Transverse colon (tissue), 4 donors: ENCODE results near the gene NCAN. TPM values are rescaled to one million over a fixed set of nuclear protein-coding genes. Genes with fewer than 3 reads are reported as not detected.

Experiments
- DNase-seq: peaks from one replicate; pipeline ENCODE4 v3.0.0-alpha.2; 2019
- H3K27ac ChIP-seq, 4 donors: fragments of 200-600 bp; sonication (generic); 2 replicates each; pipeline ENCODE4 v1.5.1; 2016 to 2018; ENCODE audit warnings: inconsistent platforms in 4 of 4
- H3K27me3 ChIP-seq: fragments of 200-600 bp; sonication (generic); 2 replicates; pipeline ENCODE4 v1.5.1; 2017; ENCODE audit warnings: inconsistent platforms
- H3K36me3 ChIP-seq, 4 donors: fragments of 200-600 bp; sonication (generic); 2 replicates each; pipeline ENCODE4 v1.5.1; 2017 to 2019; ENCODE audit warnings: inconsistent platforms in 4 of 4
- H3K4me1 ChIP-seq, 4 donors: fragments of 200-600 bp; sonication (generic); 2 replicates each; pipeline ENCODE4 v1.5.1; 2017 to 2020; ENCODE audit warnings: inconsistent platforms in 4 of 4
- H3K4me3 ChIP-seq, 4 donors: fragments of 200-600 bp; sonication (generic); 1 replicate in 1 of 4; 2 replicates in 3 of 4; pipeline versions ENCODE4 v1.5.1 to v1.6.1; 2017 to 2019; ENCODE audit warnings: inconsistent platforms in 4 of 4
- H3K9me3 ChIP-seq, 2 donors: fragments of 200-600 bp; sonication (generic); 2 replicates each; pipeline ENCODE4 v1.5.1; 2017 to 2019; ENCODE audit warnings: inconsistent platforms in 2 of 2
- EP300 ChIP-seq: sonication (generic); formaldehyde crosslinking; IDR thresholded peaks from one replicate; pipeline ENCODE4 v1.6.1; 2017; ENCODE audit warnings: antibody characterized with exemption, low read depth
- POLR2A ChIP-seq: fragments of 450-650 bp; IDR thresholded peaks from one replicate; pipeline ENCODE4 v1.6.1; 2016; ENCODE audit warnings: antibody characterized with exemption, mild to moderate bottlenecking, moderate library complexity
- POLR2AphosphoS5 ChIP-seq, 3 donors: sonication (generic); formaldehyde crosslinking; IDR thresholded peaks; one replicate each; pipeline ENCODE4 v1.6.1; 2016; ENCODE audit warnings: antibody characterized with exemption in 3 of 3
- WGBS, 2 donors: methylation state at CpG; one replicate each; pipeline ENCODE4 v1.1.5; 2018; ENCODE audit warnings: low coverage in 1 of 2; 5-methylcytosine and 5-hydroxymethylcytosine counted together
- in situ Hi-C, 4 donors: fragments of 200-750 bp; cut with MboI; loops; one replicate each; pipeline versions ENCODE4 v1.15.0 to v1.15.1; 2017; ENCODE audit warnings: low sequenced_read_pairs in 3 of 4, low pct_ligation_motif_present in 1 of 4, low pct_unique_long_range_greater_than_20kb in 1 of 4
- intact Hi-C: fragments of 100-400 bp; cut with DNase I; formaldehyde crosslinking; loops from one replicate; pipeline ENCODE4 v1.15.1; 2023; ENCODE audit warnings: low total_unique reads
- total RNA-seq, 4 donors: library from RNA; depleted of rRNA; stranded (reverse); fragments of >200 nt; gene quantifications; one replicate each; pipeline ENCODE4 v1.1.0, GENCODE V29; 2016
- TF ChIP-seq, protein P1 (sequence below), 5 experiments: fragments of 200-600 bp in 3 of 5; fragments of 450-650 bp in 2 of 5; sonication (generic) in 3 of 5; IDR thresholded peaks; 1 replicate in 2 of 5; 2 replicates in 3 of 5; pipeline ENCODE4 v1.5.1; 2016 to 2017; ENCODE audit warnings: antibody characterized with exemption in 5 of 5, inconsistent platforms in 3 of 5, mild to moderate bottlenecking in 2 of 5, moderate library complexity in 1 of 5

The NCAN gene
- under 1 TPM in 1 of 4 donors, not detected in 3; 0.16 TPM for total RNA-seq

DNA sequence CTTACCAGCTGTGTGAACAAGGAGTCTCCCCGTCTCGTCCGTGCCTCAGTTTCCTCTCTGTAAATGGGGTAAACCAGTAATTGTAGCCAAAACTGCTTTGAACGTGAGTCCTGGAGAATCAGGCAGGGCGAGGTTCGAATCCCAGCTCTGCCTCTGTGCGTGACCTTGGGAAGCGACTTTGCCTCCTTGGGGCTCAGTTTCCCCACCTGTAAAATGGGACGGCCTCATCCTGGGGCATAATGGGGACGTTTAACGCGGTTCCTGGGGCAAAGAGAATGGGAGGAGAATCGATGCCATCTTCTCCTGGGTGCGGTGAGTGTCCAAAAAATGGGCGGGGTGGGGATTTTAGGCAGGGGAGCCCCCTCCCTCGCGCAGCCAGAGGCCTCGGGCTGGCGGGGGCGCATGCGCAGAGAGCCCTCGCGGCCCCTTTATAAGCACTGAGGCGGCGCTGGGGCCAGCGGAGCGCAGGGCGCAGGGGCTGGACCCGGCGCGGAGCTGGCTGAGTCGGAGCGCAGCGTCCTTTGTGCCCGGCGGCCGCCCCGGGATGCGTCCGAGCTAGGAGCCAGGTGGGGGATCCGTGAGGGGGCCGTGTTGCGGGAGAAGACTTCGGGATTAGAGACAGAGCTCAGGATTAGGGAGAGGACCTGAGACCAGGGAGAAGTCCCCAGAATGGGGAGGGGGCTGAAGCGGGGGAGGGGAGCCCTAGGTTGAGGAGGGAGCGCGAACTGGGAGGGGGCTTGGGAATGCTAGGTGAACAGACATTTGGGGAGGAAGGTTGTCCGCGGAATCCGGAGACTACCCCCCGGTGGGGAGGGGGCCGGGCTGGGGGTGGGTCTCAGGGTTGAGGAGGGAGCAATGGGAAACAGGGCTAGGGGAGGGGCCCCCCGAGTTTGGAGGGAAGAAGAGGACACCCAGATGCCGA lies at the start of gene NCAN:
NCAN (plus strand) TSS at position 460 of the 922 bp plus-strand sequence. CDS start 4,996 bp downstream, outside the sequence.
- no peak for DNase-seq
- TF ChIP-seq POLR2AphosphoS5 (IDR thresholded peaks at IDR 0.05) (no peak), POLR2A (no peak), EP300 (no peak)
- TF ChIP-seq, protein P1, sequence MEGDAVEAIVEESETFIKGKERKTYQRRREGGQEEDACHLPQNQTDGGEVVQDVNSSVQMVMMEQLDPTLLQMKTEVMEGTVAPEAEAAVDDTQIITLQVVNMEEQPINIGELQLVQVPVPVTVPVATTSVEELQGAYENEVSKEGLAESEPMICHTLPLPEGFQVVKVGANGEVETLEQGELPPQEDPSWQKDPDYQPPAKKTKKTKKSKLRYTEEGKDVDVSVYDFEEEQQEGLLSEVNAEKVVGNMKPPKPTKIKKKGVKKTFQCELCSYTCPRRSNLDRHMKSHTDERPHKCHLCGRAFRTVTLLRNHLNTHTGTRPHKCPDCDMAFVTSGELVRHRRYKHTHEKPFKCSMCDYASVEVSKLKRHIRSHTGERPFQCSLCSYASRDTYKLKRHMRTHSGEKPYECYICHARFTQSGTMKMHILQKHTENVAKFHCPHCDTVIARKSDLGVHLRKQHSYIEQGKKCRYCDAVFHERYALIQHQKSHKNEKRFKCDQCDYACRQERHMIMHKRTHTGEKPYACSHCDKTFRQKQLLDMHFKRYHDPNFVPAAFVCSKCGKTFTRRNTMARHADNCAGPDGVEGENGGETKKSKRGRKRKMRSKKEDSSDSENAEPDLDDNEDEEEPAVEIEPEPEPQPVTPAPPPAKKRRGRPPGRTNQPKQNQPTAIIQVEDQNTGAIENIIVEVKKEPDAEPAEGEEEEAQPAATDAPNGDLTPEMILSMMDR (IDR thresholded peaks at IDR 0.05): no peak
- H3K4me1 ChIP-seq: no peaks in the 10 kb centered on the region
- no peak within 1 kb of the TSS for H3K4me3 ChIP-seq
- H3K9me3 ChIP-seq: no peaks in the 10 kb centered on the region
- peaks cover 67% of the 10 kb centered on the region for H3K27me3 ChIP-seq
- H3K36me3 ChIP-seq: no peaks in the 10 kb centered on the region
- H3K27ac ChIP-seq: no peak within 1 kb of the TSS
- in situ Hi-C loops: no loop called here
- intact Hi-C loops: no loop called here
- WGBS, 2 donors: 0 to 21% methylated on average over 3 to 40 of the region's 54 CpGs

DNA sequence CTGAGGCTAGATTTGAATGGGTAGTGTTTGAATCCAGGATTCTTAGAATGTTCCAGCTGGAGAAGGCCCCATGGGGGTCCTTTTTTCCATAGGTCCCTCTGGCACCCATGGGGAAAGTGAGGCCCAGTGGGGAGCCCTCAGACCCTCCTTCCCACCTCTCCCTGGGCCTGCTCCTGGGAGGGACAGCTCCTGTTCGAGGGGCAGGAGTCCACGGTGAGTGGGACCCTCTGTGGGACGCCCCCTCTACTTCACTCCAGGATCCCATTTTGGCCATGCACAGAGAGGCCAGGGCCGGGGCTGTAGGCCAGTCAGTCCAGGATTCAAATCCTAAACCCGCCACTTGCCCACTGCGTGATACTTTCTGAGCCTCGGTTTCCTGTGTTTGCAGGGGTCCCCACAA lies 49.3 kb upstream of the NCAN start:
- H3K4me1 ChIP-seq: no peaks in the 10 kb centered on the region
- H3K36me3 ChIP-seq: no peaks in the 10 kb centered on the region
- in situ Hi-C loops: no loop called here
- DNase-seq: no peak
- H3K9me3 ChIP-seq: no peaks in the 10 kb centered on the region
- intact Hi-C loops: no loop called here
- no peak for TF ChIP-seq EP300
- no peak for TF ChIP-seq POLR2AphosphoS5 (IDR thresholded peaks at IDR 0.05)
- TF ChIP-seq POLR2A: no peak
- TF ChIP-seq, protein P1 (IDR thresholded peaks at IDR 0.05): no peak
- no peaks in the 10 kb centered on the region for H3K27me3 ChIP-seq
- no peak overlapping the region for H3K4me3 ChIP-seq
- H3K27ac ChIP-seq: no peak overlapping the region
- 90% methylated on average over 7 of the region's 7 CpGs; no CpG with 5 or more reads in 1 of the 2 donors for WGBS, 2 donors

DNA sequence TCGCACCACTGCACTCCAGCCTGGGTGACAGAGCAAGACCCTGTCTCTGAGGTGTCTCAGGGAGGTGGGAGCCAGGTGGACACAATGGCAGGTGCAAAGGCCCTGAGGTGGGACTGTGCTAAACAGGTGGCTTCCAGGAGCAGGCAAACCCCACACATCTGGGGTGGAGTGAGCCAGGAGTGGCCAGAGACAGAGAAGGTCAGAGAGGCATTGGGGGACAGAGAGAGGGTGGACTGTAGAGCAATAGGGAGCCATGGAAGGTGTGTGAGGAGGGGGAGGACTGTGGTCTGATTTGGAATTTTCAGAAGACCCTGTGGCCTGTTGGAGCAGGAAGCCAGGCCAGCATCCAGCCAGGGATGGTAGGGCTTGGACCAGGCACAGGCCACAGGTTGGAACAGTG lies 46.4 kb upstream of the NCAN start:
- no peaks in the 10 kb centered on the region for H3K9me3 ChIP-seq
- peaks cover 0 to 7% (median 6%) of the 10 kb centered on the region in 4 donors for H3K4me1 ChIP-seq
- H3K36me3 ChIP-seq: no peaks in the 10 kb centered on the region
- DNase-seq: no peak
- intact Hi-C loops (no loop called here), in situ Hi-C loops (no loop called here)
- no peak overlapping the region for H3K4me3 ChIP-seq
- TF ChIP-seq POLR2AphosphoS5 (IDR thresholded peaks at IDR 0.05) (no peak), EP300 (no peak), POLR2A (no peak)
- TF ChIP-seq, protein P1 (IDR thresholded peaks at IDR 0.05): no peak
- H3K27ac ChIP-seq: peak overlapping the region in 1 of 4 donors; percentile 30
- WGBS, 2 donors: 100% methylated on average over 1 of the region's 1 CpG; no CpG with 5 or more reads in 1 of the 2 donors
- H3K27me3 ChIP-seq: no peaks in the 10 kb centered on the region

DNA sequence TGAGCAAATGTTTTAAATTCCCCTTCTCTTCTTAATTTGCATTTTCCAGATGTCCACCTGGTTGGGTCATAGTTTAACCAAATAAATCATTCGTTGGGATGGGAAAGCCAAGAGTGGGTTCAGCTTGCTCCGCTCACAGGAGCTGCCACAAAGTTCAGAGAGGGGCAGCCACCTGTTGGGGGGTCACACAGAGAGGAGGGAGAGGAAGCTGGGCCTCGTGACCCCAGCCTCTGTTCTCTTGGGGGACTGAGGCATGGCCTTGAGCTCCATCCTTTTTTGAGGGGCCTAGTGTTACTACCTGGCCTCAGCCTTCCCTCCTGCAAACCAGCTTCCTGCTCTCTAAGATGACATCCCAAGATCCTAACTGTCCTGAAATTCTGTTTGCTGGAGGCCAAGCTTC lies 44.1 kb upstream of the NCAN start:
- Histone ChIP-seq H3K27me3 (no peaks in the 10 kb centered on the region), H3K4me1 (peaks cover 0 to 8% (median 8%) of the 10 kb centered on the region in 4 donors), H3K9me3 (no peaks in the 10 kb centered on the region), H3K27ac (no peak overlapping the region), H3K36me3 (no peaks in the 10 kb centered on the region), H3K4me3 (no peak overlapping the region)
- in situ Hi-C loops: no loop called here
- 78% methylated on average over 3 of the region's 3 CpGs; no CpG with 5 or more reads in 1 of the 2 donors for WGBS, 2 donors
- no peak for DNase-seq
- TF ChIP-seq POLR2AphosphoS5 (IDR thresholded peaks at IDR 0.05): no peak
- TF ChIP-seq, protein P1 (IDR thresholded peaks at IDR 0.05): no peak
- TF ChIP-seq POLR2A: no peak
- no peak for TF ChIP-seq EP300
- intact Hi-C loops: no loop called here
